HG03196 (cell line): ENCODE results near the gene MCEMP1.
"Not testable (repeated sequence)": the region's sequence is repeated elsewhere in the genome, so short reads cannot be mapped to it uniquely, and the experiment has no call there.

Experiments
- ATAC-seq: cut with Tn5 transposase; IDR thresholded peaks from one replicate; pipeline ENCODE4 v1.9.1; 2021; ENCODE audit not compliant: unreplicated experiment

Gene MCEMP1

DNA sequence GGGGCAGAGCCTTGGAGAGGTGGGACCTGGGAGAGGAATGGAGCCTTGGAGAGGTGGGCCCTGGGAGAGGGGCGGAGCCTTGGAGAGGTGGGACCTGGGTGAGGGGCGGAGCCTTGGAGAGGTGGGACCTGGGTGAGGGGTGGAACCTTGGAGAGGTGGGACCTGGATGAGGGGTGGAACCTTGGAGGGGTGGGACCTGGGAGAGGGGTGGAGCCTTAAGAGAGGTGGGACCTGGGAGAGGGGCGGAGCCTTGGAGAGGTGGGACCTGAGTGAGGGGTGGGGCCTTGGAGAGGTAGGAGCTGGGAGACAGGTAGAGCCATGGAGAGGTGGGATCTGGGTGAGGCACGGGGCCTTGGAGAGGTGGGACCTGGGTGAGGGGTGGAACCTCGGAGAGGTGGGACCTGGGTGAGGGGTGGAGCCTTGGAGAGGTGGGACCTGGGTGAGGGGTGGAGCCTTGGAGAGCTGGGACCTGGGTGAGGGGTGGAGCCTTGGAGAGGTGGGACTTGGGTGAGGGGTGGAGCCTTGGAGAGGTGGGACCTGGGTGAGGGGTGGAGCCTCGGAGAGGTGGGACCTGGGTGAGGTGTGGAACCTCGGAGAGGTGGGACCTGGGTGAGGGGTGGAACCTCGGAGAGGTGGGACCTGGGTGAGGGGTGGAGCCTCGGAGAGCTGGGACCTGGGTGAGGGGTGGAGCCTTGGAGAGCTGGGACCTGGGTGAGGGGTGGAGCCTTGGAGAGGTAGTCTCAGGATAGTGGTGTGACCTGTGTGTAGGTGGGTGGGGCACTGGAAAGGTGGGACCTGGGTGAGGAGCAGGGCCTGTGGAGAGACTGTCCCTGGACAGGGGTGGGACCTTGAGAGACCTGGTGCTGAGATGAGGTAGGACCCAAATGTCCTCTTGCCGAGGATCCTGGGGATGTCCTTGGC, 33.0 kb upstream of the MCEMP1 start:
- not testable (repeated sequence) for ATAC-seq

DNA sequence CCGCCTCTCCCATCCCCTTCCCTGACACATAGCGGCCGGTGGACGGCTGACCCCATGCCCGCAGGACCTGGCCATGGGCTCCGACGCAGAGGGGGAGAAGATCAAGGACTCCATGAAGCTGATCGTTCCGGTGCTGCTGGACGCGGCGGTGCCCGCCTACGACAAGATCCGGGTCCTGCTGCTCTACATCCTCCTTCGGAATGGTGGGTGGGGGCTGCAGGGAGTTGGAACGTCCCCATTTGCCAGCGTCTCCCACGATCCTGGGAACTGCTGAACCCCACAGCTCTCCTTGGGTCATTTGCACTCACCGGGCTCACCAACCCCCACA, 32.4 kb upstream of the MCEMP1 start:
- no peak for ATAC-seq

DNA sequence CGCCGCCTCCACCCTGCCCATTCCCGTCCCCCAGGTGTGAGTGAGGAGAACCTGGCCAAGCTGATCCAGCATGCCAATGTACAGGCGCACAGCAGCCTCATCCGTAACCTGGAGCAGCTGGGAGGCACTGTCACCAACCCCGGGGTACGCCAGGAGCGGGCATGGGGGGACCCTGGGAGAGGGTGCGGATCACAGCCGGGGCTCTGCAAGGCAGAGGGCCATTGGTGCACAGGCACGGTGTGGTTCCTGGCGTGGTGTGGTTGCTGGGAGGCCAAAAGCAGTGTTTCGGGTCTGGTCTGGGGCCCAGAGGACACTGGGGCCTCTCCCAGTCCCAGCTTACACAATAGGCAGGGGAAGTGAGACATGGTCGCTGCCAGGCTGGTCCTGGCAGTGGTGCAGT, 31.7 kb upstream of the MCEMP1 start:
- ATAC-seq: no peak

DNA sequence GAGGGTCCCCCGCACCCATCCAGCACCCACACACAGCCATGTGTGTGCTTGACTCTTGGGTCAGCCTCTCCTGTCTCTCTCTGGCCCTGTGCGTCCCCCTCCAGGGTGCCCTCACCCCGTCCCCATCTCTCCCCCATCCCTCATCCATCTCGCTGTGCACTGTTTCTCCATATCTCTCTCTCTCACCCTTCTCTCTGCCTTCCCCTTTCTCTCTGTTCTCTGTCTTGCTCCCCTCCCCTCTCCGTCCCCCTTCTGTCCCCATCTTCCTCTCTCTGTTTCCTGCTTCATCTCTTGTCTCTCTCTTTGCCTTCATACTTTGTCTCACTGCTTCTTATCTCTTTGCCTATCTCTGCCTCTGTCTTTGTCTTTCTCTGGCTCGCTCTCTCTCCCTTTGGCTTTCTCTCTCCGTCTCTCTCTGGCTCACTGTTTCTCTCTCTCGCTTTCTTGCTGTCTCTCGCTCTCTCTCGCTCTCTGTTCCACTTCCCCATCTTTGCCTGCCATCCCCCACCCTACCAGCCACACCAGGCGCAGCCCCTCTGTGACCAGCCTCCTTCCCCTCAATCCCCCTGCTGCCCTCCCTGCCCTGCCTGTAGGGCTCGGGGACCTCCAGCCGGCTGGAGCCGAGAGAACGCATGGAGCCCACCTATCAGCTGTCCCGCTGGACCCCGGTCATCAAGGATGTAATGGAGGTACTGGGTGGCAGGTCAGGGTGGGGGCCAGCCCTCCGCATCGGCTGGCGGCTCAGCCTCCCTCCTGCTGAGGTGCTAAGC, 31.0 kb upstream of the MCEMP1 start:
- no peak for ATAC-seq

DNA sequence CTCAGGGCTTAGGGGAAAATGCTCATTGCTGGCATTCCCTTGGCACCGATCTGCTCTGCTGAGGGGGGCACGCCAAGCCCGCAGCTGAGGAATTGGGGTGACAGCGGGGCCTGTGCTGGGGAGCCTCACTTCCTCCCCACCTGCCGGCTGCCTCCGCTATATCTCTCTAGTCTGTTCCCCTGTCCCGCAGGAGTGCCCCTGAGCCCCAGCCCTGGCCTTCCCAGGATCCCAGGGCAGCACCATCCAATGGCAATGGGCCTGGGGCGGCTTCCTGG, 30.5 kb upstream of the MCEMP1 start:
- ATAC-seq: no peak

DNA sequence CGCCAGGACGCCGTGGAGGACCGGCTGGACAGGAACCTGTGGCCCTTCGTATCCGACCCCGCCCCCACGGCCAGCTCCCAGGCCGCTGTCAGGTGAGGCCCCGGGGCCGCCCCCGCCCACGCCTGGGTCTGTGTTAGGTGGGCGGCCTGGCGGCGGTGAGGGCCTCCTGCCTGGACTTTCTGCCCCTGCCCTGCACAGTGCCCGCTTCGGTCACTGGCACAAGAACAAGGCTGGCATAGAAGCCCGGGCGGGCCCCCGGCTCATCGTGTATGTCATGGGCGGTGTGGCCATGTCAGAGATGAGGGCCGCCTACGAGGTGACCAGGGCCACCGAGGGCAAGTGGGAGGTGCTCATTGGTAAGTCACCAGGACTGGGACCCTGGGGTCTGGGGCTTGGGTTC, 29.7 kb upstream of the MCEMP1 start:
- ATAC-seq: no peak

DNA sequence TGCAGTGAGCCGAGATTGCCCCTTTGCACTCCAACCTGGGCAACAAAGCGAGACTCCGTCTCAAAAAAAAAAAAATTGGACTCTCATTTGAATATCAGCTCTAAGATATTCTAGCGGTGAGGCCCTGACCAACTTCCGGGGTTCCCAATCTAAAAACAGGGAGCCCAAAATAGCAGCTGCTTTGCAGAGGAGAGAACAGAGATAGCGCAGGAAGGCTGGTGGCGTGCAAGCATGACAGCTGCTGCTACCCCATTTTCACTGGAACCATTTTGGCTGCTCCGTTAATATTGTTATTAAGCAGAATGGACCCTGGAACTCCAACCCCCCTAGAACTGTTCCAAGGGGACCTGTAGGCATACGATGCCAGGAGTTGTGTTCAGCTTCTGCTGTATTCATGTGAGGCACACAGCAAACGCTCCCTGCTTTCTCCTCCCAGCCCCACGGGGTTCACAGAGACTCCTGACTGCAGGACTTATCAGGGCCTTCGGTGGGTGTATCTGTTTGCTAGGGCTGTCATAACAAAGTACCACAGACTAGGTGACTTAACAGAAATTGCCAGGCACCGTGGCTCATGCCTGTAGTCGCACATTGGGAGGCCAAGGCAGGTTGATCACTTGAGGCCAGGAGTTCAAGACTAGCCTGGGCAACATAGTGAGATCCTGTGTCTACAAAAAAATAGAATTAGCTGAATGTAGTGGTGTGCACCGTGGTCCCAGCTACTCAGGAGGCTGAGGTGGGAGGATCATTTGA, 28.4 kb upstream of the MCEMP1 start:
- no peak for ATAC-seq

DNA sequence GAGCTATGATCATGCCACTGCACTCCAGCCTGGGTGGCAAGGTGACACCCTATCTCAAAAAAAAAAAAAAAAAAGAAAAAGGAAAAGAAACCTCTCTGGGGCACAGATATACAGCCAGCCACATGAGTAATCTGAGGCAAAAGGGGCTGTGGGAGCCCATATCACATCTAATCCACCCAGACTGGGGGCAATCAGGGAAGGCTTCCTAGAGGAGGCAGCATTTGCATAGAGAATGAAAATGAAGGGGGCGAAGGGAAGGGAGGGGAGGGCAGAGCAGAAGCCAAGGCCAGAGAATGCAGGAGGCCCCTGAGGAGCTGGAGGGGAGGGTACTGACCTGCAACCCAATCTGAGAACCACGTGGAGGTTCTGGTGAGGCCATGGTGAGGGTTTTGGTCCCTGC, 26.7 kb upstream of the MCEMP1 start:
- no peak for ATAC-seq

DNA sequence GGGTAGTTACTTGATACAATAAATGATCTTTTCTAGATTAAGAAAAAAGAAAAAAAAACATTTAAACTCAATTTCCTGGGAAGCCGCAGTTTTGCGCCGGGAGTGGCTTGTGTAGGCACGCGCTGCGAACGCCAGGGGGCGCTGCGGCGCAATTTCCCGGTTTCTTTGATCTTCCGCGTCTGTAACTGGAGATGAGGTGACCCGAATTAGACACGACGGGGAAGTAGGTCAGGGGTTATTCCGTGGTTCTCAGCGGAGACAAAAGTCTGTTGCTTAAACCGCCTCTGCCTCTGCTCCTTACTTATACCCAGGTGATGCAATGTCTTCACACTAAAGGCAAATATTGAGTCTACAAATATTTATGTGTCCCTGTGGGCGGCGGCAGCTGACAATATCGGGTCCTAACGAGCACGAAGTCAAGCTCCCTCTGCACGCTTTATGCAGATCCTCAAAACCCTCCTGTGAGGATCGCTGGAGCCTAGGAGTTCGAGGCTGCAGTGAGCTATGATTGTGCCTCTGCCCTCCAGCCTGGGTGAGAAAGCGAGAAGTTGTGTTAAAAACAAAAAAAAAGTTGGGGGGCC, 24.7 kb upstream of the MCEMP1 start:
- ATAC-seq: peak; percentile 46

DNA sequence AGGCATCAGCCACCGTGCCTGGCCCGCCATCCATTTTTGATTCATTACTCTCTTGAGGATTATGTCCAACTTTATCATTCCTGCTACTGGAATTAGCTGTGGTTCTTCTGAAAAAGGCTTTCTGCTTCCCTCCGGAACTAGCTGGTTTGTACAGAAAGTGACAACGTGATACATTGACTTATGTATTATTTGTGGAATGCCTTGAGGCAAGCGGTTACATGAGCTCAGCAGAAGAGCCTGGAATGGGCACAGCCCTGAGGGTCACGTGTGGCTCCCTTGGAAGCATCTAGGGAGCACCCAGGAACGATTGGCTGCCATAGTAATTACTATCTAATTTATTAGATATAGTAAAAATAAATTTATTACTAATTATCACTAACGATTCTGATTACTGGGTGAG, 22.5 kb upstream of the MCEMP1 start:
- ATAC-seq: no peak

DNA sequence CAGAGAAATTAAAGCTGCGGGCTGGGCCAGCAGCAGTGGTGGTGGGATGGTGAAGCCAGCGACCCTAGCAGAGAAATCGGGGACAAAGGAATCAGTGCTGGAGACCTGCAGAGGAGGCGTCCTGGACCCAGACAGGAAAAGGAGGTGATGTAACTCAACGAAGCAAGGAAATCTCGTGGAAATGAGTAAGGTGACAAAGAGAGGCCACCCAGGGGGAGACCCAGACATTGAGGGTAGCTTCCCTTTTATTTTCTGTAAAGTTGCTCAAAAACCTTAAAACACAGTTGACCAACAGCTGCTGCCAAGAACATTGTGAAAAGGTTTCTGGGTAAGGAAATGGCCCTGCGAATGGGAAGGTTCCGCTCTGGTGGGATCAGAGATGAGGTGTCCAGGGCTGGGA, 21.3 kb upstream of the MCEMP1 start:
- ATAC-seq: no peak

DNA sequence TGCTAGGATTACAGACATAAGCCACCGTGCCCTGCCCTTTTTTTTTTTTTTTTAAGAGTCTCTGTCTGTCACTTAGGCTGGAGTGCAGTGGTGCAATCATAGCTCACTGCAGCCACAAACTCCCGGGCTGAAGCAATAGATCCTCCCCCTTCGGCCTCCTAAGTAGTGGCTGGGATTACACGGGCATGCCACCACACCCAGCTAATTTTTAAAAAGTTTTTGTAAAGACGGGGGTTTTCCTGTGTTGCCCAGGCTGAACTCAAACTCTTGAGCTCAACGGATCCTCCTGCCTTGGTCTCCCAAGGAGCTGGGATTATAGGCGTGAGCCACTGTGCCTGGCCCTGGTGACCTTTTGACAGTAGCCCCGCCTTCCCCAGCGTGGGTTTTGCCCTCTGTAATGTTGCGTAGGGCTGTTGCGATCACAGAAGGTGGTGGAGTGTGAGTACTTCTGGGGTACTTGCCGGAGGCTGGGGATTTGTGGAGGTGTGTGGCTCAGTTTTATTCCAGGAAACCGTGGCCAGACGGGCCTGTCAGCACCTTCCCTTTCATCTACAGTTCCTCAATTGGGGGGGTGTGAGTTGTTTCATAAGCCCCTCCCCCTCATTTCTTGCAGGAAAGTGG, 19.6 kb upstream of the MCEMP1 start:
- no peak for ATAC-seq

DNA sequence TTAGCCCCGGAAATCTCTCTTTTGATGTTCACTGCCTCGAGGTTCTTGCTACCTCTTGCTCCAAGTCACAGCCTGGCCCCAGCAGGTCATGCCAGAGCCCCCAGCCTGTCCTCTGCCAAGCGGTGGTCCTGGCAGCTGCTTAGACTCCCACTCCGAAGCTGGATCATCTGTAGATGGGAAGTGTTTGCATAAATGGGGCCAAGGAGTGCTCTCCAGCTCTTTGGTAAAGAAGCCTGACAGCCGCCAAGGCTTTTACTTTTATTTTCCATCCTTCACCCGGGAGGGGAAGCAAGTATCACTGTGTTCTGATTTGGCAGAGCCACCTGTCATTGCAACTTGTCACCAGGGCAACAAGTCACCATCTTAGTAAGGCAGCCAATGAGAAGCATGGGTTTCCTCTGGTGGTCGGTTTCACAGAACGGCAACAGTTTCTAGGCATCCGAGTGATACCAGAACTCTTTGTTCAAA, 18.6 kb upstream of the MCEMP1 start:
- no peak for ATAC-seq

DNA sequence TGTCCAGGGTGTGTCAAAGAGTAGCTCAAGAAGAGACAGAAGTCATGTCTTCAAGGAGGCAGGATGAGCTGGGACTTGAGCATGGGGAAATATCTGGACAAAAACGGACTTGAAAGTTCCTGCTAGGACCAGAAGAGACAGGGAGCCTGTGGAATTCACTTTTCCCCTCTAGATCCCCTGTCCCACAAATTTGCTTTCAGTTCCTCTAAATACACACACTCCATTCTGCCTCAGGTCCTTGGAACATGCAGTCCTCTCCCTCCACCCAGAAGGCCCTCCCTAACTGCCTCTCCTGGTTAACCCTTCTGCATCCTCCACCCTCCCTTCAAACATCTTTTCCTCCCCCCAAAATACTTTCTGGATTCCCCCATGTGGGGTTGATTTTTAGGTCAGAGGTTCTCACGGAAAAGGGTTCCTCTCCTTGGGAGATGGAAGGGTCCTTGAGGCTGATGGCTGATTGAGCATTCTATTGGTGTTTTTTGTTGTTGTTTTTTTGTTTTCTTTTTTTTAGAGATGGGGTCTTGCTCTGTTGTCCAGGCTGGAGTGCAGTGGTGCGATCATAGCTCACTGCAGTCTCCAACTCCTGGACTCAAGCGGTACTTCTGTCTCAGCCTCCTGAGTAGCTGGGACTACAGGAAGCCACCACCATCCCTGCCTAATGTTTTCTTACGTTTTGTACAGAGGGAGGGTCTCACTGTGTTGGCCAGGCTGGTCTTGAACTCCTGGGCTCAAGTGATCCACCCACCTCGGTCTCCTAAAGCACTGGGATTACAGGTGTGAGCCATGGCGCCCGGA, 14.9 kb upstream of the MCEMP1 start:
- ATAC-seq: no peak

DNA sequence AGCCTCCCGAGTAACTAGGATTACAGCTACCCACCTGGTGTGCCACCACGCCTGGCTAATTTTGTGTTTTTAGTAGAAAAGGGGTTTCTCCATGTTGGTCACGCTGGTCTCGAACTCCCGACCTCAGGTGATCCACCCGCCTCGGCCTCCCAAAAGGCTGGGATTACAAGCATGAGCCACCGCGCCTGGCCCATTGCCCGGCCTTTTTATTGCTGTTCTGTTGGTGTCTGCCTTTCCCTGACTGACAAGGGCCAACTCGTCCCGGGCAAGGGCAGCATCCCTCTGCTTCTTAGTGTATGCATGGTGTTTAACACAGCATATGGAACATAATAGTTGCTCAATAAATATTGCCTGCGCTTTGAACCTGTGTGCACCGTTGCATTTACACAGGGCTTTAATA, 14.2 kb upstream of the MCEMP1 start:
- ATAC-seq: no peak

DNA sequence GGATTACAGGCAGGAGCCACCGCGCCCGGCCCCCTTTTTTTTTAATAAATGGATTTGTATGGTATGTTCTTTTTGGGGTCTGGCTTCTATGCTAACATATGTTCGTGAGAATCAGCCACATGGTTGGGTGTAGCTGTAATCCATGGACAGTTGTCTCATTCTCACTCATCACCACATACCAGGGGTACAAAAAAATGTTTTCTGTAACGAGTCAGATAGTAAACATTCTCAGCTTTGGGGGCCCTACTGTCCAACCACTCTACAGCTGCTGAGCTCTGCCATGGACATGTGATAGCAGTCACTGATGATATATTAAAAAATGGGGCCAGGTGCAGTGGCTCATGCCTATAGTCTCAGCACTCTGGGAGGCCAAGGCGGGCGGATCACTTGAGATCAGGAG, 13.2 kb upstream of the MCEMP1 start:
- ATAC-seq: no peak

DNA sequence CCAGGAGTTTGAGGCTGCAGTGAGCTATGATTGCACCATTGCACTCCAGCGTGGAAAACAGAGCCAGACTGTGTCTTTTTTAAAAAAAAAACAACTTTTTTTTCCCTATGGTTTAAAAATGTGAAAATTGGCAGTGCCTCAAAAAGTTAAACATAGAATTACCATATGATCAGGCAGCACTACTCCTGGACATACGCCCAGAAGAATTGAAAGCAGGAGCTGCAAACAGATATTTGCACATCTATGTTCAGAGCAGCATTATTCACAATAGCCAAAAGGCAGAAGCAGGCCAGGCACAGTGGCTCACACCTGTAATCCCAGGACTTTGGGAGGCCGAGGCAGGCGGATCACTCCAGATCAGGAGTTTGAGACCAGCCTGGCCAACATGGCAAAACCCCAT, 11.8 kb upstream of the MCEMP1 start:
- ATAC-seq: no peak

DNA sequence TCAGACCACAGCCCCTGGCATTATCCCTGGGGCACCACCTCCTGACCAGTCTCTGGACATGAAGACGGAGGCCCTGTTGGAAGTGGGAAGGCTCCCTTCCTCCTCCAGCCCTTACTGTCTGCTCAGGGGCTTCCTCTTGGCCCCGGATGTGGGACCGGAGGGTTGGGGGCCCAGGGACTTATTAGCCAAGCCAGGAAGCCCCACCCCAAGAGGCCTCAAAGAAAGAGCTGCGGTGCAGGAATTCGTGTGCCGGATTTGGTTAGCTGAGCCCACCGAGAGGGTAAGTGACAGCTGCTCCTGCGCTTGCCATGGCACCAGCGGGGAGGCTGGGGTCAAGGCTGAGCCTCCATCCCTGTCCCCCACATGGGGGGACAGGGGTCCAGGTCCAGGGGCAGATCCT, 8.0 kb upstream of the MCEMP1 start, which contains the start of gene RETN:
Gene RETN (plus strand): TSS at position 208 of the 400 bp plus-strand sequence. CDS start 278 bp downstream, outside the sequence.
- ATAC-seq: no peak

DNA sequence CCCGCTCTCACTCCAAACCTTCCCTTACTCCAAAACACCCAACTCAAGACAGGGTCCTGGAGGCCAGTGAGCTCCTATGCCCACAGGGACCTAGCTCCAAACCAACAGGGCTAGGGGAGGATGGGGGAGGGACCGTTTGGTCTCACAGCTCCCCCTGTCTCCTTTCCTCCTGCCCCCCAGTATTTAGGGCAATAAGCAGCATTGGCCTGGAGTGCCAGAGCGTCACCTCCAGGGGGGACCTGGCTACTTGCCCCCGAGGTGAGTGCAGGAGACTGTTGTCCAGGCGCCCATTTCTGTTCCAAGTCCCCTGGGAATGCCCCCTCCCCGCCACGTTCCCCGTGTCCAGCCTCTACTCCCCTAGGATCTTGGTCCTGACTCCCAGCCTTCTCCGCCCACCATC, 7.2 kb upstream of the MCEMP1 start:
- no peak for ATAC-seq

DNA sequence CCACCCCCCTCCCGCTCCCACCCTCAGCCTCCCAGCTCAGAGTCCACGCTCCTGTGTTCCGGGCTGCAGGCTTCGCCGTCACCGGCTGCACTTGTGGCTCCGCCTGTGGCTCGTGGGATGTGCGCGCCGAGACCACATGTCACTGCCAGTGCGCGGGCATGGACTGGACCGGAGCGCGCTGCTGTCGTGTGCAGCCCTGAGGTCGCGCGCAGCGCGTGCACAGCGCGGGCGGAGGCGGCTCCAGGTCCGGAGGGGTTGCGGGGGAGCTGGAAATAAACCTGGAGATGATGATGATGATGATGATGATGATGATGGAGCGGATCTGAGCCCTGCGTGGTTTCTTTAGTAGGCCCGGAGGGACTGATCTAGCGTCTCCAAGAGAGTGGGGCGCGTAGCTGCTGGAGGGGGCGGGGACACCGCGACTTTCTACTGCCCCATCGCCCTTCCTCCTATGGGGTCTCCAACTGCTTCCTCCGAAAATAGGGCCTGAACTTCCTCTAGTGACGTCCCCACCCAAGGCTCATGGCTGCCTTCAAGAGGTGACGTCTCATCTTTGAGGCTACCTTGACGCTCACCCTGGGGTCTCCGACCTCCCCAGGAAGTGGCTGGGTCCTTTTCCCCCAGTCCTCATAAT, 6.6 kb upstream of the MCEMP1 start:
- ATAC-seq: no peak
